ENCODE measurements around the gene SLC25A4. TPM values are rescaled to one million over a fixed set of nuclear protein-coding genes. Genes with fewer than 3 reads are reported as not detected.

Gene SLC25A4
- total and polyA plus RNA-seq, 2 of the 4 experiments (the other 2 are of a cell fraction) = 16.0 to 21.6 TPM

DNA sequence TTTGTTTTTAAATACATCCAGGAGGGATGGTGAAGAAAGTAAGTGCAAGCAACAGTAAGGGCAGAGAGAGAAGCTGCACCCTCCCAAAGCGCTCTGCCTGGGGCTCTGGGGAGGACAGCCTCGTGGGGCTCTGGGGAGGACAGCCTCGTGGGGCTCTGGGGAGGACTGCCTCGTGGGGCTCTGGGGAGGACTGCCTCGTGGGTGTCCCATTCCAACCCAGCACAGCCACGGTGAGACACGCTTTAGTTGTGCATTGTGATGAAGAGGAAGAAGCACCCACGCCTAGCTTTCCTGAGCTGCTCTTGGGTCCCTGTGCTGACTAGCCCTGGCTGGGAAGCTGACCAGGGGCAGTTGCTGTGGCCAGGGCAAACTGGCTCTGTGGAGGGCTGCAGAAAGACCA lies 43.1 kb upstream of the SLC25A4 start:
- no peak overlapping the region for H3K4me3 ChIP-seq (ENCODE audit: insufficient read depth, low read depth, low read length)
- H3K23ac ChIP-seq (ENCODE audit: low read depth, low read length) = no peak overlapping the region
- dilution Hi-C loops (cut with HindIII; ENCODE audit: low sequenced_read_pairs, unreplicated experiment) (no loop called here), in situ Hi-C loops (cut with MboI; ENCODE audit: low sequenced_read_pairs) (no loop called here), intact Hi-C loops (cut with micrococcal nuclease) (no loop called here)
- no peak overlapping the region for H4K91ac ChIP-seq (ENCODE audit: insufficient read depth, low read depth, low read length)
- H2BK20ac ChIP-seq (ENCODE audit: low read depth, low read length) = no peak overlapping the region
- ChIA-PET POLR2A (ENCODE audit: unreplicated experiment) (no interaction called here), CTCF (no interaction called here)
- no peak overlapping the region for H3K56ac ChIP-seq (ENCODE audit: extremely low read depth, insufficient read depth, low read length)
- ATAC-seq (ENCODE audit: low read depth) (no peak), DNase-seq (no peak)
- H2AK5ac ChIP-seq (ENCODE audit: low read depth, low read length) = no peak overlapping the region
- H3K36me3 ChIP-seq (ENCODE audit: control insufficient read depth, insufficient read depth, low read length) = no peaks in the 10 kb centered on the region
- H3K9me3 ChIP-seq (ENCODE audit: control insufficient read depth, insufficient read depth, low read length) = no peaks in the 10 kb centered on the region
- no peaks in the 10 kb centered on the region for H3K9me1 ChIP-seq (ENCODE audit: insufficient read depth, low read length)
- no peak overlapping the region for H3K9ac ChIP-seq (ENCODE audit: low read depth, low read length)
- no peak overlapping the region for H3K18ac ChIP-seq (ENCODE audit: low read depth, low read length)
- H2BK120ac ChIP-seq (ENCODE audit: low read depth, low read length) = no peak overlapping the region
- no peaks in the 10 kb centered on the region for H4K20me1 ChIP-seq (ENCODE audit: insufficient read depth, low read length)
- BruUV-seq (replicated peaks) = no TSS peak
- H3K4me2 ChIP-seq (ENCODE audit: low read depth, low read length) = no peak overlapping the region
- TF ChIP-seq FOS (IDR thresholded peaks at IDR 0.05; ENCODE audit: low read depth, low read length) = no peak
- no peak for TF ChIP-seq SMC3 (IDR thresholded peaks at IDR 0.05; ENCODE audit: low read depth, low read length)
- TF ChIP-seq MAFK (IDR thresholded peaks at IDR 0.05; ENCODE audit: low read depth, low read length) = no peak
- TF ChIP-seq RFX5 (IDR thresholded peaks at IDR 0.05; ENCODE audit: low read depth, low read length) = no peak
- TF ChIP-seq MAZ (IDR thresholded peaks at IDR 0.05; ENCODE audit: borderline replicate concordance, low read depth, low read length) = no peak
- no peak for TF ChIP-seq RAD21 (IDR thresholded peaks at IDR 0.05; ENCODE audit: low read length)
- TF ChIP-seq CHD1 (IDR thresholded peaks at IDR 0.05; ENCODE audit: low read depth, low read length) = no peak
- TF ChIP-seq POLR2A (IDR thresholded peaks at IDR 0.05; ENCODE audit: low read depth, low read length) = no peak
- no peak for TF ChIP-seq CTCF (conservative IDR thresholded peaks at IDR 0.05; ENCODE audit: low read depth, low read length)
- peaks cover 13% of the 10 kb centered on the region for H3K27me3 ChIP-seq (ENCODE audit: control insufficient read depth, insufficient read depth, low read length)
- whole genome bisulfite sequencing, 2 experiments (ENCODE audit: extremely low coverage in 2 of 2, insufficient read length in 1 of 2) = no CpG with 5 or more reads among the region's 8 CpGs
- H2AFZ ChIP-seq (replicated peaks; ENCODE audit: low read length, poor library complexity) = no peak overlapping the region
- H3K4me1 ChIP-seq (ENCODE audit: control insufficient read depth, insufficient read depth, low read length) = no peaks in the 10 kb centered on the region
- H3K27ac ChIP-seq (ENCODE audit: insufficient read depth, low read length) = no peak overlapping the region
- H2AK9ac ChIP-seq (replicated peaks; ENCODE audit: low read depth, low read length, poor library complexity) = no peak overlapping the region
- H4K8ac ChIP-seq (ENCODE audit: low read depth in 2 of 2, low read length in 2 of 2) = no peak overlapping the region
- no peak overlapping the region for H3K4ac ChIP-seq (ENCODE audit: low read depth, low read length)
- no peak overlapping the region for H4K5ac ChIP-seq (ENCODE audit: low read depth, low read length)
- H3K14ac ChIP-seq (replicated peaks; ENCODE audit: low read depth, low read length) = no peak overlapping the region
- H2BK15ac ChIP-seq (ENCODE audit: low read depth, low read length) = no peak overlapping the region
- H3K79me1 ChIP-seq (ENCODE audit: low read depth in 1 of 2, low read length in 2 of 2) = no peaks in the 10 kb centered on the region
- no peak overlapping the region for H2BK5ac ChIP-seq (ENCODE audit: low read depth, low read length, poor library complexity, severe bottlenecking)

Data from IMR-90 (cell line).